ENCODE measurements around the gene ADGRF1.

The ADGRF1 gene

DNA sequence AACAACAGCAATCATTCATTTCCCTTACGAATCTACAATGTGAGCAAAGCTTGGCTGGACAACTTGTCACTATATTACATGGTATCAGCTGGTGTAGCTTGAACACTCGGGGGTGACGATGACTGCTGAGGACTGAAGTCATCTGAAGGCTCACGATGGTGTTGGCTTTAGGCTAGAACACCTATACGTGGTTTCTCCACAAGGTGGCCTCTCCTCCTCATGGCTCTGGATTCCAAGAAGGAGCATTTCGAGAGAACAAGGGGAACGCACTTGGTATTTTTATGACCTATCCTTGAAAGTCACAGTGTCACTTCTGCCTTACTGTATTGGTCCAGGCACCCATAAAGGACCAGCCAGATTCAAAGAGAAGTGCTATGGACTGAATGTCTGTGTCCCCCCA lies 37.5 kb upstream of the ADGRF1 start:
- no peaks in the 10 kb centered on the region for H3K4me1 ChIP-seq (ENCODE audit: insufficient read depth, low read length, poor library complexity, severe bottlenecking)
- no peaks in the 10 kb centered on the region for H3K9me2 ChIP-seq (replicated peaks; ENCODE audit: low read depth, low read length)
- H3K9me3 ChIP-seq (ENCODE audit: insufficient read depth, low read depth, low read length) = no peaks in the 10 kb centered on the region
- H3K79me2 ChIP-seq (ENCODE audit: insufficient read depth, low read length) = no peaks in the 10 kb centered on the region
- no peaks in the 10 kb centered on the region for H3K27me3 ChIP-seq (ENCODE audit: insufficient read depth, low read length, poor library complexity, severe bottlenecking)
- no peak overlapping the region for H3K4me3 ChIP-seq (ENCODE audit: low read length, poor library complexity, severe bottlenecking)
- TF ChIP-seq, protein P1, sequence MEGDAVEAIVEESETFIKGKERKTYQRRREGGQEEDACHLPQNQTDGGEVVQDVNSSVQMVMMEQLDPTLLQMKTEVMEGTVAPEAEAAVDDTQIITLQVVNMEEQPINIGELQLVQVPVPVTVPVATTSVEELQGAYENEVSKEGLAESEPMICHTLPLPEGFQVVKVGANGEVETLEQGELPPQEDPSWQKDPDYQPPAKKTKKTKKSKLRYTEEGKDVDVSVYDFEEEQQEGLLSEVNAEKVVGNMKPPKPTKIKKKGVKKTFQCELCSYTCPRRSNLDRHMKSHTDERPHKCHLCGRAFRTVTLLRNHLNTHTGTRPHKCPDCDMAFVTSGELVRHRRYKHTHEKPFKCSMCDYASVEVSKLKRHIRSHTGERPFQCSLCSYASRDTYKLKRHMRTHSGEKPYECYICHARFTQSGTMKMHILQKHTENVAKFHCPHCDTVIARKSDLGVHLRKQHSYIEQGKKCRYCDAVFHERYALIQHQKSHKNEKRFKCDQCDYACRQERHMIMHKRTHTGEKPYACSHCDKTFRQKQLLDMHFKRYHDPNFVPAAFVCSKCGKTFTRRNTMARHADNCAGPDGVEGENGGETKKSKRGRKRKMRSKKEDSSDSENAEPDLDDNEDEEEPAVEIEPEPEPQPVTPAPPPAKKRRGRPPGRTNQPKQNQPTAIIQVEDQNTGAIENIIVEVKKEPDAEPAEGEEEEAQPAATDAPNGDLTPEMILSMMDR (conservative IDR thresholded peaks at IDR 0.05; ENCODE audit: low read length) = peak; percentile 55
- no peak for TF ChIP-seq EZH2phosphoT487 (IDR thresholded peaks at IDR 0.05; ENCODE audit: borderline replicate concordance)
- H3K4me2 ChIP-seq (ENCODE audit: low read depth, low read length, poor library complexity, severe bottlenecking) = no peak overlapping the region
- H4K20me1 ChIP-seq (ENCODE audit: insufficient read depth, low read length, poor library complexity, severe bottlenecking) = no peaks in the 10 kb centered on the region
- no peak overlapping the region for H2AFZ ChIP-seq (ENCODE audit: low read length)
- no peak overlapping the region for H3K9ac ChIP-seq (ENCODE audit: low read depth, low read length, poor library complexity, severe bottlenecking)
- H3F3A ChIP-seq (ENCODE audit: low read depth) = no peaks in the 10 kb centered on the region
- H3K36me3 ChIP-seq (ENCODE audit: insufficient read depth, low read length) = no peaks in the 10 kb centered on the region

DNA sequence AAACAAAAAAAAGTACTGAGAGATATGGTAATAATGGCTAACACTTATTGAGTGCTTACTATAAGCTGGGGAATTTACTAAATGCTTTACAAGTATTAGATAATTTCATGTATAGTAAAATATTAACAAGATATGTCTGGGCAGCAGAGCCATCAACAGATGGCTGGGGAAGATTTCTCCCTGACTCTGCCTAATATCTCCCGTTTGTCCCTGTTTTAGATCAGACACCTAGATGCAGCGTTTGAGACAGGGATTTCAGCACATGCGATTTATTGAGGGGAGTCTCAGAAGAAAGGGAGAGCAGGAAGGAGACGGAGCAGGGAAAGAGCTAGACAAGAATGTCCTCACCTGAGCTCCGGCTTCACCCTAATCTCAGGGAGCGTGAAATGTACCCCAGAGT lies 36.9 kb upstream of the ADGRF1 start:
- H3K4me3 ChIP-seq (ENCODE audit: low read length, poor library complexity, severe bottlenecking) = no peak overlapping the region
- no peaks in the 10 kb centered on the region for H3K9me3 ChIP-seq (ENCODE audit: insufficient read depth, low read depth, low read length)
- H3K36me3 ChIP-seq (ENCODE audit: insufficient read depth, low read length) = no peaks in the 10 kb centered on the region
- H2AFZ ChIP-seq (ENCODE audit: low read length) = no peak overlapping the region
- no peak overlapping the region for H3K4me2 ChIP-seq (ENCODE audit: low read depth, low read length, poor library complexity, severe bottlenecking)
- no peaks in the 10 kb centered on the region for H3K9me2 ChIP-seq (replicated peaks; ENCODE audit: low read depth, low read length)
- TF ChIP-seq, protein P1 (conservative IDR thresholded peaks at IDR 0.05; ENCODE audit: low read length) = no peak
- TF ChIP-seq EZH2phosphoT487 (IDR thresholded peaks at IDR 0.05; ENCODE audit: borderline replicate concordance) = no peak
- H3F3A ChIP-seq (ENCODE audit: low read depth) = no peaks in the 10 kb centered on the region
- H4K20me1 ChIP-seq (ENCODE audit: insufficient read depth, low read length, poor library complexity, severe bottlenecking) = no peaks in the 10 kb centered on the region
- no peaks in the 10 kb centered on the region for H3K27me3 ChIP-seq (ENCODE audit: insufficient read depth, low read length, poor library complexity, severe bottlenecking)
- H3K9ac ChIP-seq (ENCODE audit: low read depth, low read length, poor library complexity, severe bottlenecking) = no peak overlapping the region
- no peaks in the 10 kb centered on the region for H3K79me2 ChIP-seq (ENCODE audit: insufficient read depth, low read length)
- no peaks in the 10 kb centered on the region for H3K4me1 ChIP-seq (ENCODE audit: insufficient read depth, low read length, poor library complexity, severe bottlenecking)

DNA sequence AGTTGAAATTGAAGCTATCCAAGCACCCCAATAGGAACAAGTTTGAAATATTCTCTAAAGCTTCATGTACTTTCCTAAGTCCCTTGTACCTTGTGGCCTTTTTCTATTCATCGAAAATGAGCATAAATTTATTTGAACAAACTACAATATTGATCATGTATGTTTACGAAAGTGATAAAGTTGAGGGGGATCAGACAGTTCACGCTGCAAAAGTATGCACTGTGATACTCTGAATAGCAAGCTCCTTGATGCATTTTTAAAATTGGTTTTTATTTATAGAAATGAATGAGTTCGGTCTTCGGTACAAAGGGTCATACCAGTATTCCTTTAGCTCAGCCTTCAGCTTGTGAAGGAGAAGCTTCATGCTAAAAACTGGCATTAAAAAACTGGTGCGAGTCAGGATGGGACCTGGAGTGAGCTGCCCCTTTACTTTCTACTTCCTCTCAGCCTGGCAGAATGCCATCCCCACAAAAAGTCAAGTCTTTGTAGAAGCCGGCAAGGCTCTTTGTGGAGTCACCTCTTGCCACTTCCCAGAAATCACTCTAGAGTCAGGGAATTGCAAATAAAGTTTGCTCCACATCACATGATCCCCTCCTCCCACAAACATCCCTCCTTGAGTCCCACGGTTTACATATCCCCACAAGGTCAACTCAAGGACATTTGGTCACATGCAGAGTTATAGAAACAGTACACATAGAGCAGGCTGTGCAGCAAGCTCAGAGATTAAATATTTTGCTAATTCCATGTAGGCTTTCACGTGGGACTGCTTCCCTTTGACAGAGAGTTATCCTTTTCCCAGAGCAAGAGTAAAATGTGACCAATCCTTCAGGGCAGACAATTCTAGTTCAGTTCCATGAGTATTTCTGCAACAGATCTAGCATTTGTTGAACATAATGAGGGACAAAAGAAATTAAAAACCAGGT lies 34.6 kb upstream of the ADGRF1 start:
- Histone ChIP-seq H3K9me3 (ENCODE audit: insufficient read depth, low read depth, low read length) (no peaks in the 10 kb centered on the region), H3F3A (ENCODE audit: low read depth) (no peaks in the 10 kb centered on the region), H4K20me1 (ENCODE audit: insufficient read depth, low read length, poor library complexity, severe bottlenecking) (no peaks in the 10 kb centered on the region), H2AFZ (ENCODE audit: low read length) (no peak overlapping the region), H3K9ac (ENCODE audit: low read depth, low read length, poor library complexity, severe bottlenecking) (no peak overlapping the region), H3K4me1 (ENCODE audit: insufficient read depth, low read length, poor library complexity, severe bottlenecking) (no peaks in the 10 kb centered on the region), H3K9me2 (replicated peaks; ENCODE audit: low read depth, low read length) (no peaks in the 10 kb centered on the region), H3K79me2 (ENCODE audit: insufficient read depth, low read length) (no peaks in the 10 kb centered on the region), H3K4me3 (ENCODE audit: low read length, poor library complexity, severe bottlenecking) (no peak overlapping the region), H3K27me3 (ENCODE audit: insufficient read depth, low read length, poor library complexity, severe bottlenecking) (no peaks in the 10 kb centered on the region), H3K4me2 (ENCODE audit: low read depth, low read length, poor library complexity, severe bottlenecking) (no peak overlapping the region), H3K36me3 (ENCODE audit: insufficient read depth, low read length) (no peaks in the 10 kb centered on the region)
- TF ChIP-seq, protein P1 (conservative IDR thresholded peaks at IDR 0.05; ENCODE audit: low read length) = no peak
- TF ChIP-seq EZH2phosphoT487 (IDR thresholded peaks at IDR 0.05; ENCODE audit: borderline replicate concordance) = no peak

Measured in Loucy (cell line).